PC-3 (cell line): Measurements from ENCODE around the gene RNU1-4. TPM values are rescaled to one million over a fixed set of nuclear protein-coding genes. Genes with fewer than 3 reads are reported as not detected.

Experiments used
- ATAC-seq: fragments of 200-7000 bp; cut with Tn5 transposase; 2 replicates; pipeline ENCODE4 v1.9.1; 2020; ENCODE audit warnings: mild to moderate bottlenecking, moderate library complexity
- BruUV-seq: library from RNA; stranded (reverse); fragments of 400-500 nt; replicated peaks from 2 replicates; lab custom pipeline; 2021; lab: Mats Ljungman, UMichigan
- CTCF ChIA-PET: fragments of 300-600 bp; sonication (Branson Sonifier 250); formaldehyde crosslinking; loops from one replicate; lab custom pipeline; 2022; ENCODE audit warnings: antibody characterized with exemption; lab: Charles Lee
- POLR2A ChIA-PET: fragments of 300-600 bp; sonication (Branson Sonifier 250); formaldehyde crosslinking; loops from one replicate; lab custom pipeline; 2022; ENCODE audit warnings: antibody characterized with exemption; ENCODE audit not compliant: unreplicated experiment; lab: Charles Lee
- DNase-seq: peaks from one replicate; pipeline ENCODE4 v3.0.0-alpha.2; 2015
- H2AFZ ChIP-seq: fragments of 300-600 bp; sonication (generic); 2 replicates; pipeline ENCODE4 v1.6.0; 2016; ENCODE audit warnings: antibody characterized with exemption, low read length
- H3F3A ChIP-seq: fragments of 300-600 bp; sonication (generic); one replicate; pipeline ENCODE4 v1.6.0; 2017; ENCODE audit warnings: antibody characterized with exemption, low read length, control low read depth, mild to moderate bottlenecking; ENCODE audit not compliant: unreplicated experiment
- H3K27ac ChIP-seq: fragments of 300-600 bp; sonication (generic); 2 replicates; pipeline ENCODE4 v1.5.1; 2016; ENCODE audit warnings: mild to moderate bottlenecking, low read length
- H3K27me3 ChIP-seq: fragments of 300-600 bp; sonication (generic); 2 replicates; pipeline ENCODE4 v1.6.1; 2016; ENCODE audit warnings: low read length, mixed read lengths
- H3K36me3 ChIP-seq: fragments of 300-600 bp; sonication (generic); 2 replicates; pipeline ENCODE4 v1.6.1; 2016; ENCODE audit warnings: low read depth, mixed run types, low read length, mixed read lengths
- H3K4me1 ChIP-seq: fragments of 300-600 bp; sonication (generic); 2 replicates; pipeline ENCODE4 v1.5.1; 2016; ENCODE audit warnings: low read length; ENCODE audit not compliant: insufficient read depth
- H3K4me2 ChIP-seq: fragments of 300-600 bp; sonication (generic); 2 replicates; pipeline ENCODE4 v1.6.0; 2016; ENCODE audit warnings: low read length
- H3K4me3 ChIP-seq: fragments of 300-600 bp; sonication (generic); 2 replicates; pipeline ENCODE4 v1.5.1; 2016; ENCODE audit warnings: mild to moderate bottlenecking, low read length, mixed read lengths
- H3K79me2 ChIP-seq: fragments of 300-600 bp; sonication (generic); 2 replicates; pipeline ENCODE4 v1.6.1; 2017; ENCODE audit warnings: low read length, mixed read lengths
- H3K9ac ChIP-seq: fragments of 300-600 bp; sonication (generic); 2 replicates; pipeline ENCODE4 v1.6.0; 2016; ENCODE audit warnings: mild to moderate bottlenecking, low read length
- H3K9me2 ChIP-seq: fragments of 300-600 bp; sonication (generic); replicated peaks from 2 replicates; pipeline ENCODE4 v1.6.1; 2016; ENCODE audit warnings: mixed run types, low read length, mixed read lengths
- H3K9me3 ChIP-seq: fragments of 300-600 bp; sonication (generic); 2 replicates; pipeline ENCODE4 v1.6.1; 2016; ENCODE audit warnings: low read length, mixed read lengths
- H4K20me1 ChIP-seq: fragments of 300-600 bp; sonication (generic); 2 replicates; pipeline ENCODE4 v1.6.1; 2016; ENCODE audit warnings: low read length, mixed read lengths
- EZH2 ChIP-seq: fragments of 300-600 bp; sonication (generic); IDR thresholded peaks from one replicate; pipeline ENCODE4 v1.6.1; 2017; ENCODE audit warnings: antibody characterized with exemption, mild to moderate bottlenecking, low read length; ENCODE audit not compliant: unreplicated experiment
- EZH2phosphoT487 ChIP-seq: fragments of 300-600 bp; sonication (generic); IDR thresholded peaks from 2 replicates; pipeline ENCODE4 v1.6.1; 2018; ENCODE audit warnings: mild to moderate bottlenecking, antibody characterized with exemption, low read length, borderline replicate concordance
- intact Hi-C: fragments of 100-400 bp; cut with micrococcal nuclease; formaldehyde crosslinking; loops from 2 replicates; pipeline ENCODE4 v1.9.0; 2023
- total RNA-seq: library from RNA; depleted of rRNA; stranded (reverse); fragments of >200 nt; gene quantifications from 2 replicates; pipeline ENCODE4 v1.2.3, GENCODE V29; 2014
- TF ChIP-seq, protein P1 (sequence below): fragments of 300-600 bp; sonication (generic); conservative IDR thresholded peaks from 2 replicates; pipeline ENCODE4 v1.5.1; 2017; ENCODE audit warnings: antibody characterized with exemption, low read depth, mild to moderate bottlenecking, low read length

The RNU1-4 gene
- total RNA-seq, 1 experiment from 2014 or later, result under 0.01 TPM

DNA sequence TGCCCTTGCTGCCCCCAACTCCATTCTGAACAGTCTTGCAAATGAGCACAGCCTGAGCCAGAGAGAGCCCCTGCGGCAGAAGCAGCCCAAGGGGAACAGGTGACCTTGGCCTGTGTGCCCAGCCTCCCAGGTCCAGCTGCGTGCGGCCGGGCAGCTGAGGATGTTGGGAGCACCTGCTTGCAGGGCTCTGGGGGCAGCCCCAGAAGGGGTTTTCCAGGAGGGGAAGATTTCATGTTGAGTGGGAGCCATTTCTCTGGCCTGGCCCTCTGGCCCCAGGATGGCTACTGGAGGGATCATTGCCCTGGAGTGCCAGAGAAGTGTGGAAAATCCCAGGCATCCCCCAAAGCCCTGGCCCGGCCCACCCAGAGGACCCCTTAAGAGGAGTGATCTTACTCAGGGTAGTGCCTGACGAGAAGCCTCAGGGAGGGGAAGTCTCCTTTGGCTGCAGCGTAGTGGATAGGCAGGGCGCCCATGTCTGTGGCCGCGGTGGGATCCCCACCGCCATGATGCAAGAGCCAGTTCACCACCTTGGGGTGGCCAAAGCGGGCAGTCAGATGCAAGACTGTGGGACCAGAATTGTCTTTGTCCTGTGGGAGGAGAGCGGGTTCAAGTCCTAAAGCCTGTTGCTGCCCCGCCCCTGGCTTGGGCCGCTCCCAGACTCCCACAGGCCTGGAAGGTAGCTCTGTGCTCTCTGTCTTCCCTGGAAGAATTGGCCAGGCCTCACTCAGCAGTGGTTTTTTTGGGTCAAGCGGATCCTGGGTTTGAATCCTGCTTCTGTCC lies 20.6 kb upstream of the RNU1-4 start:
- Histone ChIP-seq H3K4me2 (no peak overlapping the region), H3K9ac (no peak overlapping the region), H3K27ac (no peak overlapping the region), H3K79me2 (no peaks in the 10 kb centered on the region), H3F3A (no peaks in the 10 kb centered on the region), H3K36me3 (no peaks in the 10 kb centered on the region), H3K9me2 (no peaks in the 10 kb centered on the region), H3K27me3 (no peaks in the 10 kb centered on the region), H3K9me3 (no peaks in the 10 kb centered on the region), H2AFZ (no peak overlapping the region), H3K4me3 (no peak overlapping the region), H3K4me1 (0 out of 2 replicates have a peak, but pooled peaks cover 3% of the 10 kb centered on the region), H4K20me1 (no peaks in the 10 kb centered on the region)
- ATAC-seq (no peak), DNase-seq (peak; percentile 1)
- intact Hi-C loops, result no loop called here
- ChIA-PET POLR2A (no interaction called here), CTCF (no interaction called here)
- TF ChIP-seq EZH2phosphoT487 (no peak), EZH2 (no peak)
- TF ChIP-seq, protein P1, sequence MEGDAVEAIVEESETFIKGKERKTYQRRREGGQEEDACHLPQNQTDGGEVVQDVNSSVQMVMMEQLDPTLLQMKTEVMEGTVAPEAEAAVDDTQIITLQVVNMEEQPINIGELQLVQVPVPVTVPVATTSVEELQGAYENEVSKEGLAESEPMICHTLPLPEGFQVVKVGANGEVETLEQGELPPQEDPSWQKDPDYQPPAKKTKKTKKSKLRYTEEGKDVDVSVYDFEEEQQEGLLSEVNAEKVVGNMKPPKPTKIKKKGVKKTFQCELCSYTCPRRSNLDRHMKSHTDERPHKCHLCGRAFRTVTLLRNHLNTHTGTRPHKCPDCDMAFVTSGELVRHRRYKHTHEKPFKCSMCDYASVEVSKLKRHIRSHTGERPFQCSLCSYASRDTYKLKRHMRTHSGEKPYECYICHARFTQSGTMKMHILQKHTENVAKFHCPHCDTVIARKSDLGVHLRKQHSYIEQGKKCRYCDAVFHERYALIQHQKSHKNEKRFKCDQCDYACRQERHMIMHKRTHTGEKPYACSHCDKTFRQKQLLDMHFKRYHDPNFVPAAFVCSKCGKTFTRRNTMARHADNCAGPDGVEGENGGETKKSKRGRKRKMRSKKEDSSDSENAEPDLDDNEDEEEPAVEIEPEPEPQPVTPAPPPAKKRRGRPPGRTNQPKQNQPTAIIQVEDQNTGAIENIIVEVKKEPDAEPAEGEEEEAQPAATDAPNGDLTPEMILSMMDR, result no peak
- no TSS peak for BruUV-seq

DNA sequence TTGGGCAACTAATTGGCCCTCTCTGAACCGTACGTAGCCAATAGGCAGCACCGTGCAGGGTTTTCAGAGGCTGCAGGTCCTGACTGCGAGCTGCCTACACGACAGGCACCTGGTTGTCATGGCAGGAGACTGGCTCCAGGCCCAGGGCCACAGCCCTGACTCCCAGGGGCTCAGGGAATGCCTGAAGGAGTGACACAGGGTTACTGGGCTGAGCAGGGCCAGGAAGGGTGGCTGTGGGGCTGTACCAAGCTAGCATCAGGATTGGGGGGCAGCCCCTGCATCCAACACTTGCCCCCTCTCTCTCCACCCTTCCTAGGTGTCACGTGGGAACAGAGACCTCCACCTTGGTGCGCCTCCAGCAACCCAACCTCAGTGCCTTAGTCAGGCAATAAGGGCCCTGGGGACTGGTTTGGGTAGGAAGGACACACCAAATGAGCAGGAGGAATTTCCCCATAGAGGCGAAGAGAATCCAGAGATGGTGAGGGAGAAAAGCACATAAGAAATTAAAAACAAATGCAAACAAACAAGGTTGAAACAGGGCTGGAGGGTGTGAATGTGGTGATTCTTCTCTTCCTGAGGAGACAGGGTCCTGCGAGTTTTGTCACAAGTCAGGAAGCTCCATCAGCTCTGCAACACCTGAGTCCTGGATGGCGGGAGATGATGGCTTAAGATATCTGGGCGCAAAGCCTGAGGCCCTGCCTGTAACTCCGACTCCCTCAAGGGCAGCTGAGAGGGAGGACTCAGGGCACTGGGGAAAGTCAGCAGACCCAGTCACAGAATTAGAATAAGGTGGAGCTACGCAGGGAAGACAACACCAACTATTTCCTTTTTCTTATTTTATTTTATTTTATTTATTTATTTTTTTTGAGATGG lies 19.7 kb upstream of the RNU1-4 start:
- no peaks in the 10 kb centered on the region for H3K27me3 ChIP-seq
- no peak overlapping the region for H3K4me2 ChIP-seq
- H4K20me1 ChIP-seq, result no peaks in the 10 kb centered on the region
- no peak overlapping the region for H3K9ac ChIP-seq
- no peaks in the 10 kb centered on the region for H3K9me3 ChIP-seq
- no peaks in the 10 kb centered on the region for H3F3A ChIP-seq
- TF ChIP-seq EZH2, result no peak
- TF ChIP-seq, protein P1, result no peak
- TF ChIP-seq EZH2phosphoT487, result no peak
- 0 out of 2 replicates have a peak, but pooled peaks cover 3% of the 10 kb centered on the region for H3K4me1 ChIP-seq
- DNase-seq (no peak), ATAC-seq (no peak)
- H3K4me3 ChIP-seq, result no peak overlapping the region
- H2AFZ ChIP-seq, result no peak overlapping the region
- CTCF ChIA-PET, result no interaction called here
- POLR2A ChIA-PET, result interaction anchor here (0.6 kb wide), 1 partner anchor 258 kb away, joined by 3 read pairs; no protein-coding TSS in a partner anchor
- intact Hi-C loops, result no loop called here
- H3K9me2 ChIP-seq, result no peaks in the 10 kb centered on the region
- H3K27ac ChIP-seq, result no peak overlapping the region
- no peaks in the 10 kb centered on the region for H3K79me2 ChIP-seq
- BruUV-seq, result no TSS peak
- H3K36me3 ChIP-seq, result no peaks in the 10 kb centered on the region
